ENCODE results near the gene FOS.

FOS gene

GRCh38 chr14:75252254-75252837, 26.3 kb upstream of the FOS start:
- no peak for DNase-seq

GRCh38 chr14:75254381-75254822, 24.2 kb upstream of the FOS start:
- DNase-seq = no peak

DNA sequence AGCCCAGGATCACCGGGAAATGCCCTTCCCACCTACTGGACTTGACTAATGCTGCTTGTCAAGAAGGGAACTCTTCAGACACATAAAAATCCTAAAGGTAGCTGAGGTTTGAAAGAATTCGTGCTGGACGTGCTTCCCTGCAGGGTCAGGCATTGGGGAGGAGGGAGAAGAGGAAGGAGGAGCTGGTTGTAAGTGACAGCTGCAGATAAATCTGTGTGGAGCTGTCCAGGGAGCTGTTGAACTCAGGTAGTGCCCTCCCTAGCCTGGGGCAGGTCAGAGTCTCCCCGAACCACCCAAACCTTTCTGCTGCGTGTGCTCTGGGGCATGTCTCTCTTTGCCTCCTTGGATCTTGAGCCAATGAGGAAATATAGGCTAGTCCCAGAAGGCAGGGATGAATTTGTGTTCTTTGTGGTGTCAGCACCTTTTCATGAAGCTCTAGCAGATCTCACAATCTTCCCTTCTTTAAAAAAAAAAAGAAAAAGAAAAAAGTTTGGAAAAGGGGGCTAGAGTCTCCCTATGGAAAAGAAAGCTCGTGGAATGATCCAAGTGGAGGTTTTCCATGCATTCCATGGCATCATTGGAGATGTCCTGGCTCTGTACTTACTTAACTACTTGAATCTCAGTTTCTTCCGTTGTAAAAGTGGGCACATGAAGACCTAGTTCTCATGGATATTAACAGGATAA, 23.6 kb upstream of the FOS start:
- DNase-seq = no peak

GRCh38 chr14:75258079-75258802, 20.4 kb upstream of the FOS start:
- DNase-seq = no peak

- DNase-seq = peak; percentile 96 to 98
Measured at GRCh38 chr14:75258803-75259509, 19.7 kb upstream of the FOS start.

DNA sequence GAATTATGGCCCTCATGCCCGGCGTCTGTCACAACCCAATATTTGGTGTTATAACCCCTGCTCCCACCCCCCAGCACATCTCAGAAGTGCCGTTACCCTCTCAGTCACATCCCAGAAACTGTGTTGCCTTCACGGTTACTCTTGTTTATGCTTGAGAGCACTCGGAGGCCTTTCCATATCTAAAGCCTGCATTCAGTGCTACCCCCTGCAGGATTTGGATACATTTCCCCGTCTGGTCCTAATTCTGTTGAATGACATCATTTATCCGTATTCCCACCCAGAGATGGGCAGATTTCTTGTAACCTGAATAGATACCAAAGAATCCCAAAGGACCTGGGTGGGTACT, 19.1 kb upstream of the FOS start:
- no peak for DNase-seq

- DNase-seq = no peak
Measured at GRCh38 chr14:75260025-75260763, 18.4 kb upstream of the FOS start.

- DNase-seq = no peak
Measured at GRCh38 chr14:75261820-75262219, 16.8 kb upstream of the FOS start.

GRCh38 chr14:75262641-75263040, 16.0 kb upstream of the FOS start:
- no peak for DNase-seq

DNA sequence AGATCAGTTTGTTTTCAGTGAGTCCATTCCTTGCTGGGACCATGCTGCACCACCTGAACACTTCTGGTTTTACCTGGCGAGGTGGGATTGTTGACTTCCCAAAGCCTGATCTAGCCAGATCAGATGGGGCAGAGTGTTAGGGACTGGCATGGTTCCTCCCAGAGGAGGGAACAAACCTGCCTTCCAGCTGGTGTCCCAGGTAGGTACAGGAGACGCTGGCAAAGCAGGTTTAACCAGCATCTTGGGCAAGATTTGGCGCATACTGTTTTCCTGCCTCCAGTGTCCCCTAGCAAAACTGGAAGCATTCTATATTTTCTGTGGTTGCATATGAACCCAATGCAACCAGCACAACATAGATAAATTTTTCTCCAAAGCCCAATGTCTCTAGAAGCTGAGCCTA, 14.6 kb upstream of the FOS start:
- no peak for DNase-seq

- DNase-seq = no peak
Measured at GRCh38 chr14:75267141-75267721, 11.4 kb upstream of the FOS start.

GRCh38 chr14:75268633-75269550, 9.7 kb upstream of the FOS start:
- DNase-seq = no peak

DNA sequence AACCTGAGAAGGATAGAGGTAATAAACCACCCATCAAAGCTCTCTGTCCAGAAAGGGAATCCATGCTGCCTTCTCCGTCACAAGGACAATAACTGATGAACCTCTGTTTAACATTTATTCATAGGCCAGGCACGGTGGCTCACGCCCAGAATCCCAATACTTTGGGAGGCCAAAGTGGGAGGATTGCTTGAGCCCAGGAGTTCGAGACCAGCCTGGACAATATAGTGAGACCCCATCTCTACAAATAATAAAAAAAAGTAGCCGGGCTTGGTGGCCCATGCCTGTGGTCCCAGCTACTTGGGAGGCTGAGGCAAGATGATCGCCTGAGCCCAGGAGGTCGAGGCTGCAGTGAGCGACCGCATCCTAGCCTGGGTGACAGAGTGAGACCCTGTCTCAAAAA, 7.1 kb upstream of the FOS start:
- DNase-seq = no peak

DNA sequence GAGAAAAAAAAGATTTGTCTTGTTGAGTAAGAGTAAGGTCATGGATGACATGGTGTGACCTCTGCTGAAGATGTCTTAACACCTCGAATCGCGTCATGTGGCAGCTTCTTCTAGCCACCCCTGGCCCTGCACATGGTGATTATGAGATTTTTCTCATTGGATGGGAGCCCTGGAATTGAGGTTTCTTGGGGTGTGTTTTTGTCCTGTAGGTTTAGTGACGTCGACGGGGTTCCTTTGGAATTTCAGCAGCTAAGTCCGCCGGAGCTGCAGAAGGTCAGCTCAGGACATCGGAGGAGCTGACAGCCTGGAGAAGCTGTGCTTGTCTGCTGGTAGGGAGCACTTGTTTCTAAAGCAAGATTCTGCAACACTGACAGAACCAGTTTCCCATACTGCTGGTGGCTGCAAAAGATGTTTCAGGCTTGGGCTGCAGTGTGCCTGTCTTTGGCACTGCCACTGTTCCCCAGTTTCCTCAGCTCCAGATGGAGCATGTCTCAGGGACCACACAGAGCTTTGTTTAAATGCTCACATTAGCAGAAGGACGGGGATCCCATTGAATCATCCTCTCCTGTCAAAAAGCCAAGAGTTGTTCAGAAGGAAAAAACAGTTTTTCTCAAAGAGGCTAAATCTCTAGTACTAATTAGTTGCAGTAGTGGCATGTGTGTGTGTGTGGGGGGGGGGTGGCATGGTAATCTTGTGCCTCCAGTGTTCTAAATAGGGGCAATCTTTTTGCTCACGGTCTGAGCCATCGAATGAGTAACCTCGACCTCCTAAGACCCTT, 5.2 kb upstream of the FOS start:
- DNase-seq = no peak

GRCh38 chr14:75274050-75274898, 4.4 kb upstream of the FOS start:
- DNase-seq = no peak

GRCh38 chr14:75274899-75275569, 3.6 kb upstream of the FOS start:
- DNase-seq = no peak

DNA sequence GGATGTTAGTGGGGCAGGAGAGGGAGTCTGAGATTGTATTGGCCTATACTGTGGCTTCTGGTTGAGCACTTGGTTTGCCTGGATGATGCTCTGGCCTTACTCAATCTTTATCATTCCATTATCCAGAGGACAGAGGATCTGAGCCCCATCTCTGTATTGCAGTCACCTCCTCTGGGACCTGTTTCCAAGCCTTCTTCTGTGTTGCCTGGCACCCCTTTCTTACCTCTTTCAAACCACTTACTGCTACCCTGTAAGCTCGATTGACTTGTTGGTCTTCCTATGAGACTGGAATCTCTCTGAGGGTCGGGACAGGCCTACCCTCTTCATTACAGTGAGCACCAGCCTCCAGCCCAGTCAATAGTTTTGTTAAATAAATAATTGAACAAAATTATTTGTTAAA, 3.0 kb upstream of the FOS start:
- DNase-seq = no peak

- peak; percentile 57 to 63 for DNase-seq
Measured at GRCh38 chr14:75277008-75277814, 1.4 kb upstream of the FOS start.

Data from activated T-cell treated with anti-CD3 and anti-CD28 coated beads, Interleukin-2, amount 50 U/mL, for 48 hours (primary cell).